Measurements from ENCODE around the gene LYST. TPM values are rescaled to one million over a fixed set of nuclear protein-coding genes. Genes with fewer than 3 reads are reported as not detected.

LYST gene
- total and polyA plus RNA-seq, 2 of the 8 experiments (the other 6 are each of a cell fraction or from before 2014, with no cell fraction given) = 0.29 to 0.58 TPM

DNA sequence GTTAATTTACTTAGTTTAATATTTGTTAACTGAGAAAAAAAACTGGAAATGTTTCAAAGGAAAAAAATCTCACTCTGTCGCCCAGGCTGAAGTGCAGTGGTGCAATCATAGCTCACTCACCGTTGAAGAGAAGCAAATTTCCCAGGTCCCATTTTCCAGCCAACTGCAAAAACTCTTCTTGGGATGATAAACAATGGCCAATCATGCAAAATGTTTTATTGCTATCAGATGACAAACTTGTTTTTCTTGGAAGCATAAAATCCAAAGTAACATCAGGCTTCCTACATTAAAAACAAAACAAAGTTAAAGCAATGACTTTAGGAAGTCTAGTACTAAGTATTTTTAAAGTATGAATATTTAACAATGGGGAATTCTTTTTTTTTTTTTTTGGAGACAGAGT is 84.9 kb downstream of the LYST start:
- no peak overlapping the region for H2BK120ac ChIP-seq (replicated peaks; ENCODE audit: low read depth, low read length)
- no peaks in the 10 kb centered on the region for H3K36me3 ChIP-seq (ENCODE audit: control insufficient read depth in 2 of 4, insufficient read depth in 4 of 4, low read length in 3 of 4)
- no peak overlapping the region for H3K56ac ChIP-seq (replicated peaks; ENCODE audit: insufficient read length, low read depth, low read length)
- H3K18ac ChIP-seq (ENCODE audit: extremely low read depth, low read length) = no peak overlapping the region
- CTCF ChIA-PET (ENCODE audit: partially characterized antibody) = interaction anchor here (0.6 to 4.1 kb wide), 16 partner anchors 8 to 271 kb away, joined by 3 to 17 read pairs (median 4); no protein-coding TSS in a partner anchor
- H2BK15ac ChIP-seq (ENCODE audit: low read length) = no peak overlapping the region
- H2BK5ac ChIP-seq (ENCODE audit: low read depth, low read length) = no peak overlapping the region
- no peaks in the 10 kb centered on the region for H3K79me1 ChIP-seq (ENCODE audit: low read depth, low read length)
- no peak overlapping the region for H3K4me2 ChIP-seq (ENCODE audit: insufficient read depth in 1 of 2, low read depth in 2 of 2, low read length in 2 of 2)
- H4K8ac ChIP-seq (ENCODE audit: extremely low read depth, insufficient read depth, low read length) = no peak overlapping the region
- H4K5ac ChIP-seq (ENCODE audit: insufficient read length, low read depth, low read length) = no peak overlapping the region
- no peak overlapping the region for H2AK5ac ChIP-seq (ENCODE audit: low read depth, low read length)
- no peaks in the 10 kb centered on the region for H3K9me3 ChIP-seq (ENCODE audit: insufficient read depth in 2 of 2, low read depth in 1 of 2, low read length in 1 of 2)
- TF ChIP-seq SAP30 (IDR thresholded peaks at IDR 0.05; ENCODE audit: insufficient read depth, insufficient replicate concordance, low read length) = no peak
- no peak for TF ChIP-seq BACH1 (IDR thresholded peaks at IDR 0.05; ENCODE audit: low read length)
- TF ChIP-seq TAF1 (IDR thresholded peaks at IDR 0.05; ENCODE audit: low read depth, low read length) = no peak
- TF ChIP-seq HDAC2 (IDR thresholded peaks at IDR 0.05; ENCODE audit: borderline replicate concordance in 1 of 2, low read depth in 2 of 2, low read length in 2 of 2) = no peak
- no peak for TF ChIP-seq CEBPB (IDR thresholded peaks at IDR 0.05; ENCODE audit: low read depth, low read length)
- no peak for TF ChIP-seq POLR2A (IDR thresholded peaks at IDR 0.05; ENCODE audit: control extremely low read depth in 1 of 2, low read depth in 2 of 2, low read length in 2 of 2)
- no peak for TF ChIP-seq RFX5 (IDR thresholded peaks at IDR 0.05; ENCODE audit: borderline replicate concordance, low read depth, low read length)
- TF ChIP-seq TBP (IDR thresholded peaks at IDR 0.05; ENCODE audit: low read depth, low read length) = no peak
- H2AFZ ChIP-seq (ENCODE audit: low read length) = no peak overlapping the region
- no peaks in the 10 kb centered on the region for H3K27me3 ChIP-seq (replicated peaks in 1 of 4; ENCODE audit: control insufficient read depth in 3 of 4, extremely low read depth in 1 of 4, insufficient read depth in 3 of 4, low read length in 3 of 4)
- no peak overlapping the region for H3K23ac ChIP-seq (ENCODE audit: insufficient read length)
- H3K9ac ChIP-seq (replicated peaks in 1 of 4; ENCODE audit: extremely low read depth in 1 of 4, low read depth in 3 of 4, low read length in 3 of 4) = no peak overlapping the region
- H2BK20ac ChIP-seq (ENCODE audit: low read length) = no peak overlapping the region
- no peak overlapping the region for H2BK12ac ChIP-seq (ENCODE audit: low read depth, low read length)
- no peaks in the 10 kb centered on the region for H3K23me2 ChIP-seq (ENCODE audit: low read depth, low read length)
- no peak overlapping the region for H4K91ac ChIP-seq (replicated peaks; ENCODE audit: insufficient read length, low read length)
- DNase-seq (ENCODE audit: low read depth in 1 of 2, low spot score in 2 of 2) = no peak
- 86% methylated on average over 2 of the region's 2 CpGs; no CpG with 5 or more reads in 1 of the 2 experiments for WGBS, 2 experiments (ENCODE audit: extremely low coverage in 1 of 2, insufficient coverage in 1 of 2, insufficient read length in 1 of 2, insufficient replicate concordance in 2 of 2, low coverage in 1 of 2, low lambda C conversion rate in 2 of 2, missing lambda C conversion rate in 1 of 2)
- no peak for FAIRE-seq
- H3K79me2 ChIP-seq (ENCODE audit: control insufficient read depth in 1 of 2, insufficient read depth in 2 of 2, low read length in 2 of 2) = no peaks in the 10 kb centered on the region
- POLR2A ChIA-PET (ENCODE audit: partially characterized antibody) = no interaction called here
- H3K27ac ChIP-seq (ENCODE audit: low read depth, low read length) = no peak overlapping the region
- no peaks in the 10 kb centered on the region for H4K20me1 ChIP-seq (replicated peaks in 1 of 2; ENCODE audit: control insufficient read depth in 1 of 2, insufficient read depth in 2 of 2, low read length in 2 of 2)
- no peak overlapping the region for H3K4me3 ChIP-seq (ENCODE audit: extremely low read depth in 1 of 4, insufficient read depth in 2 of 4, low read depth in 3 of 4, low read length in 4 of 4)
- no peak overlapping the region for H3K14ac ChIP-seq (ENCODE audit: insufficient read length)
- no peaks in the 10 kb centered on the region for H3K4me1 ChIP-seq (replicated peaks in 1 of 4; ENCODE audit: control insufficient read depth in 3 of 4, insufficient read depth in 4 of 4, low read length in 3 of 4)
- no peak overlapping the region for H3K4ac ChIP-seq (replicated peaks; ENCODE audit: insufficient read length, low read depth, low read length)

All from H1 (cell line).